ENCODE results near the gene LCLAT1. TPM values are rescaled to one million over a fixed set of nuclear protein-coding genes. Genes with fewer than 3 reads are reported as not detected.

Gene LCLAT1
- total RNA-seq, 2 donors from 2014 or later = 18.8 to 28.2 TPM

DNA sequence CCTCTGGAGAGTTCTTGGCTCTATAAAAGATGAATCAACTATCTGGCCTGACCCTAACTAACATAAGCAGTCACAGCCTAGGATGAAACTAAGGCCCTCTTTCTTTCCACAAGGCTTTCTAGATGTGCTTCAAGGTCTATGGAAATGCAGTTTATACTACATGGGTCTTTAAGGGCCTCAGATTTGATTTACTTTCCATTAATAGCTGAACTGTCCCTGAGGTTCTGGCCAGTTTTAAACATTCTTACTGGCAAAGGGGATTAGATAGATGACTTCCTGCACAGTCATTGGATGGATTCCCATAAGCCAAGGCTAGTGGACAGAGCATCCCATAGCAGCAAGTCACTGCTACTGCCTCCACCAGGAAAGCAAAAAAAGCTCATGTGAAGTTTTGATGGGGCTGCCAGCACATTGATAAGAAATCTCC lies 38.1 kb upstream of the LCLAT1 start:
- H3K27me3 ChIP-seq (replicated peaks; ENCODE audit: insufficient read depth) = no peaks in the 10 kb centered on the region
- intact Hi-C loops (cut with DNase I) = no loop called here
- DNase-seq (ENCODE audit: low spot score) = no peak
- no peak overlapping the region for H3K4me3 ChIP-seq
- H3K4me1 ChIP-seq (replicated peaks) = no peaks in the 10 kb centered on the region
- no peaks in the 10 kb centered on the region for H3K36me3 ChIP-seq
- no peak for TF ChIP-seq POLR2A (IDR thresholded peaks at IDR 0.05)
- no peak for TF ChIP-seq CTCF (IDR thresholded peaks at IDR 0.05)
- TF ChIP-seq POLR2AphosphoS5 (IDR thresholded peaks at IDR 0.05) = no peak
- H3K27ac ChIP-seq = no peak overlapping the region
- H3K9me3 ChIP-seq = no peaks in the 10 kb centered on the region

- no peaks in the 10 kb centered on the region for H3K9me3 ChIP-seq
- WGBS = 66% methylated on average over 2 of the region's 2 CpGs
- H3K27me3 ChIP-seq (replicated peaks; ENCODE audit: insufficient read depth) = no peaks in the 10 kb centered on the region
- H3K36me3 ChIP-seq = no peaks in the 10 kb centered on the region
- intact Hi-C loops (cut with DNase I) = loop anchor here (5.0 to 10.0 kb wide), 2 partner anchors 178 to 295 kb away; partner anchors contain the start of gene LBH
- H3K4me3 ChIP-seq = no peak overlapping the region
- H3K4me1 ChIP-seq (replicated peaks) = no peaks in the 10 kb centered on the region
- no peak for TF ChIP-seq POLR2A (IDR thresholded peaks at IDR 0.05)
- no peak for TF ChIP-seq CTCF (IDR thresholded peaks at IDR 0.05)
- TF ChIP-seq POLR2AphosphoS5 (IDR thresholded peaks at IDR 0.05) = no peak
- no peak overlapping the region for H3K27ac ChIP-seq
- no peak for DNase-seq (ENCODE audit: low spot score)
Observed at GRCh38 chr2:30410217-30410616, 36.8 kb upstream of the LCLAT1 start.

GRCh38 chr2:30412047-30412683 lies 34.9 kb upstream of the LCLAT1 start:
- TF ChIP-seq CTCF (IDR thresholded peaks at IDR 0.05) = no peak
- TF ChIP-seq POLR2A (IDR thresholded peaks at IDR 0.05) = no peak
- no peak for TF ChIP-seq POLR2AphosphoS5 (IDR thresholded peaks at IDR 0.05)
- no peak for DNase-seq (ENCODE audit: low spot score)
- intact Hi-C loops (cut with DNase I) = loop anchor here (5.0 to 10.0 kb wide), 2 partner anchors 180 to 293 kb away; partner anchors contain the start of gene LBH
- no peaks in the 10 kb centered on the region for H3K9me3 ChIP-seq
- H3K4me1 ChIP-seq (replicated peaks) = no peaks in the 10 kb centered on the region
- no peak overlapping the region for H3K27ac ChIP-seq
- no peaks in the 10 kb centered on the region for H3K36me3 ChIP-seq
- no peak overlapping the region for H3K4me3 ChIP-seq
- WGBS = 50% methylated on average over 8 of the region's 8 CpGs
- H3K27me3 ChIP-seq (replicated peaks; ENCODE audit: insufficient read depth) = no peaks in the 10 kb centered on the region

- Histone ChIP-seq H3K9me3 (no peaks in the 10 kb centered on the region), H3K4me1 (replicated peaks) (no peaks in the 10 kb centered on the region), H3K36me3 (no peaks in the 10 kb centered on the region), H3K4me3 (no peak overlapping the region), H3K27me3 (replicated peaks; ENCODE audit: insufficient read depth) (no peaks in the 10 kb centered on the region), H3K27ac (no peak overlapping the region)
- no peak for DNase-seq (ENCODE audit: low spot score)
- TF ChIP-seq CTCF (IDR thresholded peaks at IDR 0.05) (no peak), POLR2A (IDR thresholded peaks at IDR 0.05) (no peak), POLR2AphosphoS5 (IDR thresholded peaks at IDR 0.05) (no peak)
- intact Hi-C loops (cut with DNase I) = loop anchor here (5.0 to 10.0 kb wide), 2 partner anchors 181 to 292 kb away; partner anchors contain the start of gene LBH
- WGBS = 40% methylated on average over 7 of the region's 7 CpGs
Observed at GRCh38 chr2:30412684-30413570, 34.1 kb upstream of the LCLAT1 start.

All from prostate gland (tissue), 2 donors.